ENCODE data around the gene SLC38A1.
"Not testable (repeated sequence)": the region's sequence is repeated elsewhere in the genome, so short reads cannot be mapped to it uniquely, and the experiment has no call there.

SLC38A1 gene

GRCh38 chr12:46298261-46298660, 29.4 kb upstream of the SLC38A1 start:
- in situ Hi-C loops (cut with HindIII; ENCODE audit: low sequenced_read_pairs) = no loop called here
- DNase-seq (ENCODE audit: low read depth, low spot score) = no peak
- no peak overlapping the region for H3K4me3 ChIP-seq (ENCODE audit: low read depth, low read length)
- no peak for TF ChIP-seq CTCF (IDR thresholded peaks at IDR 0.05; ENCODE audit: low read depth, low read length)

- in situ Hi-C loops (cut with HindIII; ENCODE audit: low sequenced_read_pairs) = no loop called here
- no peak overlapping the region for H3K4me3 ChIP-seq (ENCODE audit: low read depth, low read length)
- DNase-seq (ENCODE audit: low read depth, low spot score) = no peak
- TF ChIP-seq CTCF (IDR thresholded peaks at IDR 0.05; ENCODE audit: low read depth, low read length) = no peak
Observed at GRCh38 chr12:46296822-46297221, 28.0 kb upstream of the SLC38A1 start.

GRCh38 chr12:46292754-46293402, 24.0 kb upstream of the SLC38A1 start:
- no peak overlapping the region for H3K4me3 ChIP-seq (ENCODE audit: low read depth, low read length)
- no peak for DNase-seq (ENCODE audit: low read depth, low spot score)
- peak; percentile 21 for TF ChIP-seq CTCF (IDR thresholded peaks at IDR 0.05; ENCODE audit: low read depth, low read length)
- in situ Hi-C loops (cut with HindIII; ENCODE audit: low sequenced_read_pairs) = no loop called here

GRCh38 chr12:46291953-46292352, 23.1 kb upstream of the SLC38A1 start:
- in situ Hi-C loops (cut with HindIII; ENCODE audit: low sequenced_read_pairs); H3K4me3 ChIP-seq (ENCODE audit: low read depth, low read length); DNase-seq (ENCODE audit: low read depth, low spot score): not testable (repeated sequence)

GRCh38 chr12:46285177-46285576, 16.3 kb upstream of the SLC38A1 start:
- in situ Hi-C loops (cut with HindIII; ENCODE audit: low sequenced_read_pairs); DNase-seq (ENCODE audit: low read depth, low spot score); H3K4me3 ChIP-seq (ENCODE audit: low read depth, low read length): not testable (repeated sequence)

- DNase-seq (ENCODE audit: low read depth, low spot score) = no peak
- no peak overlapping the region for H3K4me3 ChIP-seq (ENCODE audit: low read depth, low read length)
- in situ Hi-C loops (cut with HindIII; ENCODE audit: low sequenced_read_pairs) = no loop called here
- TF ChIP-seq CTCF (IDR thresholded peaks at IDR 0.05; ENCODE audit: low read depth, low read length) = no peak
Observed at GRCh38 chr12:46282829-46283228, 14.0 kb upstream of the SLC38A1 start.

GRCh38 chr12:46276756-46277155, 7.9 kb upstream of the SLC38A1 start:
- no peak for TF ChIP-seq CTCF (IDR thresholded peaks at IDR 0.05; ENCODE audit: low read depth, low read length)
- H3K4me3 ChIP-seq (ENCODE audit: low read depth, low read length) = no peak overlapping the region
- in situ Hi-C loops (cut with HindIII; ENCODE audit: low sequenced_read_pairs) = no loop called here
- DNase-seq (ENCODE audit: low read depth, low spot score) = no peak

- no peak overlapping the region for H3K4me3 ChIP-seq (ENCODE audit: low read depth, low read length)
- TF ChIP-seq CTCF (IDR thresholded peaks at IDR 0.05; ENCODE audit: low read depth, low read length) = no peak
- in situ Hi-C loops (cut with HindIII; ENCODE audit: low sequenced_read_pairs) = no loop called here
- no peak for DNase-seq (ENCODE audit: low read depth, low spot score)
Observed at GRCh38 chr12:46271863-46272262, 3.0 kb upstream of the SLC38A1 start.
